COLO829 (cell line): Measurements from ENCODE around the gene PALB2.

Source experiments
- DNase-seq: peaks from one replicate; pipeline ENCODE4 v3.0.0; 2012; ENCODE audit warnings: low spot score

Gene PALB2

GRCh38 chr16:23640931-23641765, at the start of gene PALB2, which contains the start of gene DCTN5:
PALB2 (minus strand) TSS chr16:23641310; CDS start chr16:23641157, 153 bp downstream.
DCTN5 (plus strand) TSS chr16:23641466; CDS start chr16:23641543, 77 bp downstream.
- peak; percentile 97 for DNase-seq

- no peak for DNase-seq
Measured at GRCh38 chr16:23689442-23690187, 48.5 kb upstream of the PALB2 start.

GRCh38 chr16:23687034-23687808, 46.1 kb upstream of the PALB2 start:
- DNase-seq: no peak

- no peak for DNase-seq
Measured at GRCh38 chr16:23683487-23683886, 42.4 kb upstream of the PALB2 start.

GRCh38 chr16:23682181-23682580, 41.1 kb upstream of the PALB2 start:
- no peak for DNase-seq

- no peak for DNase-seq
Measured at GRCh38 chr16:23679986-23680336, 38.9 kb upstream of the PALB2 start.

- peak; percentile 39 for DNase-seq
Measured at GRCh38 chr16:23679274-23679985, 38.3 kb upstream of the PALB2 start.

- DNase-seq: peak; percentile 97
Measured at GRCh38 chr16:23678430-23679273, 37.5 kb upstream of the PALB2 start, which contains the start of gene PLK1. PLK1 (plus strand) TSS chr16:23678889; CDS start chr16:23678933, 44 bp downstream.

- no peak for DNase-seq
Measured at GRCh38 chr16:23676924-23677480, 35.9 kb upstream of the PALB2 start.

GRCh38 chr16:23673971-23674614, 33.0 kb upstream of the PALB2 start:
- DNase-seq: no peak

- DNase-seq: no peak
Measured at GRCh38 chr16:23670137-23670776, 29.1 kb upstream of the PALB2 start.

- no peak for DNase-seq
Measured at GRCh38 chr16:23668873-23669272, 27.8 kb upstream of the PALB2 start.

- no peak for DNase-seq
Measured at GRCh38 chr16:23668225-23668624, 27.1 kb upstream of the PALB2 start.

- DNase-seq: no peak
Measured at GRCh38 chr16:23667355-23667659, 26.2 kb upstream of the PALB2 start.

- DNase-seq: no peak
Measured at GRCh38 chr16:23666571-23667354, 25.7 kb upstream of the PALB2 start.

GRCh38 chr16:23663918-23664317, 22.8 kb upstream of the PALB2 start:
- no peak for DNase-seq

- DNase-seq: no peak
Measured at GRCh38 chr16:23651943-23652468, 10.9 kb upstream of the PALB2 start.

- peak; percentile 53 for DNase-seq
Measured at GRCh38 chr16:23650674-23651416, 9.7 kb upstream of the PALB2 start.
